ENCODE results near the gene KCNC1.

The KCNC1 gene

DNA sequence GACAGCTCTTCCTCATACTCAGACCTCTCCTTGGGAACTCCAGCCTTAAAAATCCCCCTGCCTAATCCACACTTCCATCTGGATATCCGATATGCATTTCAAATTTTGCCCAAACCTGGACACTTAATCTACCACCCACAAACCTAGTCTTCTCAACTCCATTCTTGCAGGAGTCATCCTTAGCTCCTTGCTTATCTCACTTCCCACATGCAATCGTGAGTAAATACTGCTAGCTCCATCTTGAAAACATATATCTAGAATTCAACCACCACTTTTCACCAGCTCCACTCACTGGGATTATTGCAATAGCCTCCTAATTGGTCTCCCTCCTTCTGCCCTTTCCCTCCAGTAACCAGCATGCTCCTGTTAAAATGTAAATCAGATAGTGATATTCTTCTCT lies 17.8 kb upstream of the KCNC1 start:
- no peak for DNase-seq

DNA sequence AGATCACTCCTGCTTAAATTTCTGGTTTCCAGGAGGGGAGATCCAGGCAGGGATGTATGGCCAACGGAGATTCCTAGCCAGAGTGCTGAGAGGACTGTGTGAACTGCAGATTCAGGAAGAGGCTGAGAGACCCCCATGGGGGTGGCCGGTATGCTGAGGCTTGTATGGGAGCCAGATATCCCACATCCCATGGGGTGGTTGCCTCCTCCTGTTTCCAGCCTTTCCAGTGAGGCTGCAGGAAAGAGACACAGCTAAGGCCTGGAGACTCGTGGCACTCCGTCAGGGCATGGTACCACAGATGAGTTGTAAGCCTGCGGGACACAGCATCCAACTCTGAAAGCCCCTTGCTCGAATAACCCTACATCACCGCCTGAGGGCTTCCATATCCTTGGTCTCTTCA lies 16.6 kb upstream of the KCNC1 start:
- DNase-seq = no peak

DNA sequence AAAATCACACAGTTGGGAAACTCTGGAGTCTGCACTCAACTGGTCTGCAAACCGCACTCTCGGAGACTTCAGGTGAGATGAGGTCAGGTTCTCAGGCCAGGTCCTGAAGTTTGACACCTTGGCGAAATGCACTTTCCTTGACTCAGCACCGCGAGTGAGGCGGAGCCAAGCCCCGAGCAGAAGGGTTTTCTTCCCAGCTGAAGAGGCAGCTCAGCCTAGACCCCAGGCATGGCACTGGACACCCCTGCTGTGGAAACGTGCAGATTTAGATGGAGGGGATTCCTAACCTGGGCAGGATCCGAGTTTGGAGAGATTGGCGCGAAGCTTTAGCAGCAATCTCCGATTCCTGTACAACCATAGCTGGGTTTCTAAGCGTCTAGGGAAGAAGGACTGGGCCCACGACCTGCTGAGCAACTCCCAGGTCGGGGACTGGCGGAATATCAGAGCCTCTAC lies 16.0 kb upstream of the KCNC1 start:
- DNase-seq = no peak

- DNase-seq = no peak
Observed at GRCh38 chr11:17719028-17719937, 15.3 kb upstream of the KCNC1 start, which contains the start of gene MYOD1. Gene MYOD1, plus strand, starts transcription at chr11:17719571. Its CDS starts 212 bp downstream, at chr11:17719783.

DNA sequence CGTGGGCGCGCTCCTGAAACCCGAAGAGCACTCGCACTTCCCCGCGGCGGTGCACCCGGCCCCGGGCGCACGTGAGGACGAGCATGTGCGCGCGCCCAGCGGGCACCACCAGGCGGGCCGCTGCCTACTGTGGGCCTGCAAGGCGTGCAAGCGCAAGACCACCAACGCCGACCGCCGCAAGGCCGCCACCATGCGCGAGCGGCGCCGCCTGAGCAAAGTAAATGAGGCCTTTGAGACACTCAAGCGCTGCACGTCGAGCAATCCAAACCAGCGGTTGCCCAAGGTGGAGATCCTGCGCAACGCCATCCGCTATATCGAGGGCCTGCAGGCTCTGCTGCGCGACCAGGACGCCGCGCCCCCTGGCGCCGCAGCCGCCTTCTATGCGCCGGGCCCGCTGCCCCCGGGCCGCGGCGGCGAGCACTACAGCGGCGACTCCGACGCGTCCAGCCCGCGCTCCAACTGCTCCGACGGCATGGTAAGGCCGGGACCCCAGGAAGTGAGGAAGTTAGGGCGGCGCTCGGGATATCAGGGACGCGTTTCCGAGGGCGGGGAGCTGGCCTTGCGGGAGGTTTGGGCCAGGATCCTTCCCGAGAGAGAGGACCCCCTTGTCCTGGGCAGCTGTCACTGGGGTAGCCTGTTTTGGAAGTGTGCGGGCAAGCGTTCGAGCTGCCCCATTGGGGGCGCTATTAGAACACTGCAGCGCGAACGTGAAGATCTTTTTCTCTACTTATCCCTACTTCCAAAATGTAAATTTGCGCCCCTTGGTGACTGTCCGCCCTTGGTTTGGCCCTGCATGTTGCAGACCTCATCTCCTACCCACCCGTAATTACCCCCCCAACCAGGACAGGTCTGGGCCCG lies 14.4 kb upstream of the KCNC1 start:
- no peak for DNase-seq

- no peak for DNase-seq
Observed at GRCh38 chr11:17720796-17721171, 13.8 kb upstream of the KCNC1 start.

DNA sequence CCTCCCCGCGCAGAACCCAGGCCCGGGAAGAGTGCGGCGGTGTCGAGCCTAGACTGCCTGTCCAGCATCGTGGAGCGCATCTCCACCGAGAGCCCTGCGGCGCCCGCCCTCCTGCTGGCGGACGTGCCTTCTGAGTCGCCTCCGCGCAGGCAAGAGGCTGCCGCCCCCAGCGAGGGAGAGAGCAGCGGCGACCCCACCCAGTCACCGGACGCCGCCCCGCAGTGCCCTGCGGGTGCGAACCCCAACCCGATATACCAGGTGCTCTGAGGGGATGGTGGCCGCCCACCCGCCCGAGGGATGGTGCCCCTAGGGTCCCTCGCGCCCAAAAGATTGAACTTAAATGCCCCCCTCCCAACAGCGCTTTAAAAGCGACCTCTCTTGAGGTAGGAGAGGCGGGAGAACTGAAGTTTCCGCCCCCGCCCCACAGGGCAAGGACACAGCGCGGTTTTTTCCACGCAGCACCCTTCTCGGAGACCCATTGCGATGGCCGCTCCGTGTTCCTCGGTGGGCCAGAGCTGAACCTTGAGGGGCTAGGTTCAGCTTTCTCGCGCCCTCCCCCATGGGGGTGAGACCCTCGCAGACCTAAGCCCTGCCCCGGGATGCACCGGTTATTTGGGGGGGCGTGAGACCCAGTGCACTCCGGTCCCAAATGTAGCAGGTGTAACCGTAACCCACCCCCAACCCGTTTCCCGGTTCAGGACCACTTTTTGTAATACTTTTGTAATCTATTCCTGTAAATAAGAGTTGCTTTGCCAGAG lies 13.2 kb upstream of the KCNC1 start:
- DNase-seq = no peak

- DNase-seq = no peak
Observed at GRCh38 chr11:17722000-17722643, 12.5 kb upstream of the KCNC1 start.

GRCh38 chr11:17724020-17724908 lies 10.3 kb upstream of the KCNC1 start:
- DNase-seq = no peak

- no peak for DNase-seq
Observed at GRCh38 chr11:17725174-17725573, 9.4 kb upstream of the KCNC1 start.

- DNase-seq = no peak
Observed at GRCh38 chr11:17730137-17730536, 4.4 kb upstream of the KCNC1 start.

GRCh38 chr11:17730608-17731462 lies 3.7 kb upstream of the KCNC1 start:
- DNase-seq = peak; percentile 36

DNA sequence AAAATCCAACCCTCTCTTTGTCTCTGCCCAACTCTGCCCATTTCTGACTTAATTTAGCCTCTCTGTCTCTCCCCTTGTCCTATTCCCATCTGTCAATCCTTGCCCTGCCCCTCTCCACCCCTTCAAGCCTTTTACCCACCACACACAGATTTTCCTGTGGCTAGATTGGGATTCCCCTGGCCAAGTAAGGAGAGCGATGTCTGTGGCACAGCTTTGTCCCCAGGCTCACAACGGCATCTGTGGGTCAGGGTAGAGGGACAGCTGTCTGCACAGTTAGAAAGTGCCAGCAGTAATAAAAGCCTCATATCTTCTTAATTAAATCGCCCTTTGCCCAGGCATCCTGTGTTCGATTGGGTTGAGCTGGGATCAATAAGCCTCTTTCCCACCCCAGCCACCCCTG lies 1.3 kb upstream of the KCNC1 start:
- DNase-seq = no peak

DNA sequence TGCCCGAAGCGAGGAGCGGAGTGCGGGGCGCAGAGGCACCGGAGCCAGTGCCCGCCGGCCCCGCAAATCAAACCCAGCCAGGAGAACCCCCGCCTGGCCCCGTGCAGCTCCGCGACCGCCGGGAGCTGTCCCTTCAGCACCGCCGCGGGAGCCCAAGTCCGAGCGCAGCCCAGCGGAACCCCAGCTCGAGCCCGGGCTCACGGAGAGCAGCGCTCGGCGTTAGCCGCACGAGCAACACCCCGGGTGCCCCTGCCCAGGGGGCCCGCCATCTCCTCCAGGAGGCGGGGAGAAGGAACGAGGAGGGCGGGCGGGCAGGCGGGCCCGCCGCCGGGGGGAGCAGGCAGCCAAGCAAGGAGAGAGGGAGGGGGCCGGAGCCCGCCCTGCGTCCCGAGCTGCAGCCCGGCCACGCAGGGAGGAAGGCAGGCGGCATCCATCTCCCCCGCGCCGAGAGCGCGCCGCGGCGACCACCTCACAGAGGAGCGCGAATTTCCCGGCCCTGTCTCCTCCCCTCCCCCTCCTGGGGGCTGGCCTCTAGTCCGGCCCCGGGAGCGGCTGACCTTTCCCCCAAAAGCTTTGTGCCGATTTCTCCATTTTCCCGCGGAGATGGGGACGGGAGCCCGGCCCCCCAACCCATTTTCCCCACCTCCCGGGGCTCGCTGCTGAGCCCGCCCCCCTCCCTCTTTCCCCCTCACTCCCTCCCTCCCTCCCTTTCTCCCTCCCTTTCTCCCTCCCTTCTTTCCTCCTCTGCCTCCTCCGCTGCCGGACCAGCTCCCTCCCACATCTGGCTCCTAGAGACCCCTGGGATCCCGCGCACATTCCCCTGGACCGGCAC lies 621 bp downstream of the KCNC1 start:
- DNase-seq = no peak

DNA sequence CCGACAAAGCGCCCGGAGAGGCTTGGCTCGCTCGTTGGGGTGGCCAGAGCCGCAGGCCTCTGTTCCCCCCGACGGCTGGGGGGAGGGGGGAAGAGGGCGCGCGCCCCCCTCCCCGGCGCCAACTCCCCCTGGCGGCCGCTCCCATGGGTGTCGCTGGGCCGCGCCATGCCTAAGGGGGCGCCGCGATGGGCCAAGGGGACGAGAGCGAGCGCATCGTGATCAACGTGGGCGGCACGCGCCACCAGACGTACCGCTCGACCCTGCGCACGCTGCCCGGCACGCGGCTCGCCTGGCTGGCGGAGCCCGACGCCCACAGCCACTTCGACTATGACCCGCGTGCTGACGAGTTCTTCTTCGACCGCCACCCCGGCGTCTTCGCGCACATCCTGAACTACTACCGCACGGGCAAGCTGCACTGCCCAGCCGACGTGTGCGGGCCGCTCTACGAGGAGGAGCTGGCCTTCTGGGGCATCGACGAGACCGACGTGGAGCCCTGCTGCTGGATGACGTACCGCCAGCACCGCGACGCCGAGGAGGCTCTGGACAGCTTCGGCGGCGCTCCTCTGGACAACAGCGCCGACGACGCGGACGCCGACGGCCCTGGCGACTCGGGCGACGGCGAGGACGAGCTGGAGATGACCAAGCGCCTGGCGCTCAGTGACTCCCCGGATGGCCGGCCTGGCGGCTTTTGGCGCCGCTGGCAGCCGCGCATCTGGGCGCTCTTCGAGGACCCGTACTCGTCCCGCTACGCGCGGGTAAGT lies 1.4 kb downstream of the KCNC1 start:
- no peak for DNase-seq

GRCh38 chr11:17736579-17736893 lies 2.0 kb downstream of the KCNC1 start:
- no peak for DNase-seq

GRCh38 chr11:17736930-17737817 lies 2.6 kb downstream of the KCNC1 start:
- DNase-seq = no peak
